ENCODE data around the gene ADARB2.

DNA sequence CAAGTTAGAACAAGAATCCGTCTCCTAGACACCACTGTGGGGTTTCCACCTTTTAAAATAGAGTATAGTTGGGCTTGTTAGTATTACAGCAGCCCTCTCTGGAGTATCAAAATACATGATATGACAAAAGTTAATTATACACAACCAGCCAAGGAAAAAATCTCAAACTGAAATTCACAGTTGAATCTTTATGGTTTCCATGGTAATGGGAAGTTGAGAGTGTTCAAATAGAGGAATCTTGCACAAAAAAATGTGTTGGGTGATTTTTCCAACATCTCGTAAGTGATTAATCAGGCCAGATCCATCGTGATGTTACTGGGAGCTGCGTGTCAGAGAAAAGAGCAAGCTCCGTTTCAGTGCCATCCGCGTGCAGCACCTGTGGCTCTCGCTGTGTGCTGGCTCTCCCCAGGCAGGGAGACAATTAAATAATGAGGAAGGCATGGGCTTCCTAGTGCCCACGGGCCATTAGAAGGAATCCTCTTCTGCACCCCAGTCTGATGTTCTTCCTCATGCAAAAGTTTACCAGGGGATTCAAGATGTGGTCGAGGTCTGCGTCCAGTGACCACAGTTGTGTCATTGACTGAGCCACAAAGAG is 41.1 kb upstream of the ADARB2 start:
- TF ChIP-seq EZH2 (IDR thresholded peaks at IDR 0.05; ENCODE audit: insufficient read depth, poor library complexity, severe bottlenecking) (no peak), EZH2phosphoT487 (IDR thresholded peaks at IDR 0.05; ENCODE audit: insufficient read depth, low read depth) (no peak)
